GM23338 (cell line): Measurements from ENCODE around the gene TOX2. TPM values are rescaled to one million over a fixed set of nuclear protein-coding genes. Genes with fewer than 3 reads are reported as not detected.

Experiments
- ATAC-seq: fragments of 200-7000 bp; cut with Tn5 transposase; 3 replicates; pipeline ENCODE4 v1.9.1; 2020
- DNase-seq: peaks from one replicate; pipeline ENCODE4 v3.0.0-alpha.2; 2015; ENCODE audit warnings: low spot score
- H2AFZ ChIP-seq: fragments of 200-600 bp; sonication (generic); 2 replicates; pipeline ENCODE4 v1.8.0; 2016; ENCODE audit warnings: antibody characterized with exemption, mild to moderate bottlenecking, moderate library complexity
- H3F3A ChIP-seq: fragments of 200-600 bp; sonication (generic); replicated peaks from 2 replicates; pipeline ENCODE4 v1.8.0; 2017; ENCODE audit warnings: antibody characterized with exemption, mixed run types, low read depth
- H3K27ac ChIP-seq: fragments of 200-600 bp; sonication (generic); 2 replicates; pipeline ENCODE4 v1.6.1; 2016; ENCODE audit warnings: low read depth
- H3K27me3 ChIP-seq: fragments of 200-600 bp; sonication (generic); 2 replicates; pipeline ENCODE4 v1.8.0; 2016; ENCODE audit warnings: mild to moderate bottlenecking, mixed run types, moderate library complexity; ENCODE audit not compliant: insufficient read depth
- H3K36me3 ChIP-seq: fragments of 200-600 bp; sonication (generic); 2 replicates; pipeline ENCODE4 v1.8.0; 2016; ENCODE audit warnings: mild to moderate bottlenecking; ENCODE audit not compliant: insufficient read depth
- H3K4me1 ChIP-seq: fragments of 200-600 bp; sonication (generic); 2 replicates; pipeline ENCODE4 v1.8.0; 2016; ENCODE audit warnings: mild to moderate bottlenecking, moderate library complexity; ENCODE audit not compliant: insufficient read depth
- H3K4me2 ChIP-seq: fragments of 200-600 bp; sonication (generic); 2 replicates; pipeline ENCODE4 v1.7.1; 2017; ENCODE audit warnings: mixed run types
- H3K4me3 ChIP-seq: fragments of 200-600 bp; sonication (generic); 2 replicates; pipeline ENCODE4 v1.6.1; 2016; ENCODE audit warnings: mixed run types
- H3K79me2 ChIP-seq: fragments of 200-600 bp; sonication (generic); replicated peaks from 2 replicates; pipeline ENCODE4 v1.8.0; 2017; ENCODE audit warnings: mild to moderate bottlenecking; ENCODE audit not compliant: insufficient read depth
- H3K9me2 ChIP-seq: fragments of 200-600 bp; sonication (generic); 2 replicates; pipeline ENCODE4 v1.8.0; 2017; ENCODE audit not compliant: insufficient read depth
- H4K20me1 ChIP-seq: fragments of 200-600 bp; sonication (generic); replicated peaks from 2 replicates; pipeline ENCODE4 v1.8.0; 2017; ENCODE audit warnings: mild to moderate bottlenecking; ENCODE audit not compliant: insufficient read depth
- H3K27ac Mint-ChIP-seq: 2 replicates; pipeline ENCODE4 v1.8.0; 2020; ENCODE audit warnings: inconsistent platforms, mild to moderate bottlenecking, moderate library complexity, mixed read lengths
- H3K27me3 Mint-ChIP-seq: 3 replicates; pipeline ENCODE4 v1.8.0; 2022; ENCODE audit warnings: low read depth, mild to moderate bottlenecking, moderate library complexity, mixed read lengths, inconsistent platforms; ENCODE audit not compliant: insufficient read depth, poor library complexity
- H3K36me3 Mint-ChIP-seq: 3 replicates; pipeline ENCODE4 v1.8.0; 2021; ENCODE audit warnings: low read depth, mild to moderate bottlenecking, inconsistent platforms, moderate library complexity, mixed read lengths
- H3K4me1 Mint-ChIP-seq: 3 replicates; pipeline ENCODE4 v1.8.0; 2020; ENCODE audit warnings: mild to moderate bottlenecking, inconsistent platforms, mixed read lengths
- H3K4me3 Mint-ChIP-seq: 3 replicates; pipeline ENCODE4 v1.8.0; 2021; ENCODE audit warnings: moderate library complexity, mild to moderate bottlenecking, inconsistent platforms, mixed read lengths
- H3K9me3 Mint-ChIP-seq: 3 replicates; pipeline ENCODE4 v1.8.0; 2020; ENCODE audit warnings: moderate library complexity, mild to moderate bottlenecking, inconsistent platforms, mixed read lengths
- CREB1 ChIP-seq: fragments of 250-450 bp; sonication (Bioruptor Pico); IDR thresholded peaks from 2 replicates; pipeline ENCODE4 v1.5.0; 2020; ENCODE audit warnings: low read depth, mild to moderate bottlenecking, moderate library complexity
- EZH2 ChIP-seq: fragments of 200-600 bp; sonication (generic); IDR thresholded peaks from one replicate; pipeline ENCODE4 v1.8.0; 2017; ENCODE audit warnings: antibody characterized with exemption, mild to moderate bottlenecking, low read depth; ENCODE audit not compliant: unreplicated experiment
- EZH2phosphoT487 ChIP-seq: fragments of 200-600 bp; sonication (generic); IDR thresholded peaks from one replicate; pipeline ENCODE4 v1.8.1; 2018; ENCODE audit warnings: antibody characterized with exemption; ENCODE audit not compliant: unreplicated experiment
- NANOG ChIP-seq: IDR thresholded peaks from 2 replicates; pipeline ENCODE4 v1.6.1; 2016; ENCODE audit warnings: antibody characterized with exemption, borderline replicate concordance
- STAT1 ChIP-seq: IDR thresholded peaks from one replicate; pipeline ENCODE4 v1.6.1; 2016; ENCODE audit warnings: antibody characterized with exemption; ENCODE audit not compliant: unreplicated experiment
- ZNF114 ChIP-seq: fragments of 250-450 bp; sonication (Bioruptor Pico); IDR thresholded peaks from 2 replicates; pipeline ENCODE4 v1.5.0; 2020; ENCODE audit warnings: mild to moderate bottlenecking, moderate library complexity
- ZNF331 ChIP-seq: fragments of 250-450 bp; sonication (Bioruptor Pico); IDR thresholded peaks from 2 replicates; pipeline ENCODE4 v1.5.0; 2020; ENCODE audit warnings: low read depth, mild to moderate bottlenecking, moderate library complexity
- polyA plus RNA-seq: library from polyadenylated mRNA; unstranded; fragments of >200 nt; fragmentation: Nextera tagmentation; extraction: Ambion mirVana; gene quantifications from 2 replicates; pipeline ENCODE4 v1.2.1, GENCODE V29; 2016
- total RNA-seq: library from RNA; depleted of rRNA; stranded (reverse); fragments of >200 nt; shearing (Covaris generic); gene quantifications from 2 replicates; pipeline ENCODE4 v1.2.3, GENCODE V29; 2014
- TF ChIP-seq, protein P1 (sequence below): IDR thresholded peaks from 2 replicates; pipeline ENCODE4 v1.6.1; 2016; ENCODE audit warnings: antibody characterized with exemption
- TF ChIP-seq, protein P2 (sequence below), 2 experiments: fragments of 200-600 bp in 1 of 2; sonication (generic) in 1 of 2; conservative IDR thresholded peaks; 2 replicates each; pipeline versions ENCODE4 v1.5.1 to v1.6.1; 2016 to 2017; ENCODE audit warnings: antibody characterized with exemption in 2 of 2, low read depth in 2 of 2, mild to moderate bottlenecking in 2 of 2, moderate library complexity in 1 of 2
- TF ChIP-seq, protein P3 (sequence below): IDR thresholded peaks from one replicate; pipeline ENCODE4 v1.6.1; 2018; ENCODE audit warnings: antibody characterized with exemption; ENCODE audit not compliant: unreplicated experiment
- TF ChIP-seq, protein P4 (sequence below): fragments of 250-450 bp; sonication (Bioruptor Pico); IDR thresholded peaks from 2 replicates; pipeline ENCODE4 v1.5.0; 2020; ENCODE audit warnings: mild to moderate bottlenecking, moderate library complexity

The TOX2 gene
- total and polyA plus RNA-seq, 2 experiments from 2014 or later = 1.4 to 1.5 TPM

DNA sequence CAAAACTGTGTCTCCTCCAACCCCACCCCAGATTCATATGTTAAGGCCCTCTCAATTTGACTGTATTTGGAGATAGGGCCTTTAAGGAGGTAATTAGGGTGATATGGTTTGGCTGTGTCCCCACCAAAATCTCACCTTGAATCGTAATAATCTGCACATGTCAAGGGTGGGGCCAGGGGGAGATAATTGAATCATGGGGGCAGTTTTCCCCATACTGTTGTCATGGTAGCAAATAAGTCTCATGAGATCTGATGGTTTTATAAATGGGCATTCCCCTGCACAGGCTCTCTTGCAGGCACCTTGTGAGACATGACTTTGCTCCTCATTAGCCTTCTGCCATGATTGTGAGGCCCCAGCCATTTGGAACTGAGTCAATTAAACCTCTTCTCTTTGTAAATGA lies 46.6 kb upstream of the TOX2 start (continued):
- TF ChIP-seq EZH2phosphoT487 (no peak), STAT1 (no peak), NANOG (no peak), ZNF114 (CRISPR knock-in tag) (no peak), ZNF331 (CRISPR knock-in tag) (no peak)
- TF ChIP-seq, protein P1, sequence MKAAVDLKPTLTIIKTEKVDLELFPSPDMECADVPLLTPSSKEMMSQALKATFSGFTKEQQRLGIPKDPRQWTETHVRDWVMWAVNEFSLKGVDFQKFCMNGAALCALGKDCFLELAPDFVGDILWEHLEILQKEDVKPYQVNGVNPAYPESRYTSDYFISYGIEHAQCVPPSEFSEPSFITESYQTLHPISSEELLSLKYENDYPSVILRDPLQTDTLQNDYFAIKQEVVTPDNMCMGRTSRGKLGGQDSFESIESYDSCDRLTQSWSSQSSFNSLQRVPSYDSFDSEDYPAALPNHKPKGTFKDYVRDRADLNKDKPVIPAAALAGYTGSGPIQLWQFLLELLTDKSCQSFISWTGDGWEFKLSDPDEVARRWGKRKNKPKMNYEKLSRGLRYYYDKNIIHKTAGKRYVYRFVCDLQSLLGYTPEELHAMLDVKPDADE = no peak
- TF ChIP-seq, protein P2, sequence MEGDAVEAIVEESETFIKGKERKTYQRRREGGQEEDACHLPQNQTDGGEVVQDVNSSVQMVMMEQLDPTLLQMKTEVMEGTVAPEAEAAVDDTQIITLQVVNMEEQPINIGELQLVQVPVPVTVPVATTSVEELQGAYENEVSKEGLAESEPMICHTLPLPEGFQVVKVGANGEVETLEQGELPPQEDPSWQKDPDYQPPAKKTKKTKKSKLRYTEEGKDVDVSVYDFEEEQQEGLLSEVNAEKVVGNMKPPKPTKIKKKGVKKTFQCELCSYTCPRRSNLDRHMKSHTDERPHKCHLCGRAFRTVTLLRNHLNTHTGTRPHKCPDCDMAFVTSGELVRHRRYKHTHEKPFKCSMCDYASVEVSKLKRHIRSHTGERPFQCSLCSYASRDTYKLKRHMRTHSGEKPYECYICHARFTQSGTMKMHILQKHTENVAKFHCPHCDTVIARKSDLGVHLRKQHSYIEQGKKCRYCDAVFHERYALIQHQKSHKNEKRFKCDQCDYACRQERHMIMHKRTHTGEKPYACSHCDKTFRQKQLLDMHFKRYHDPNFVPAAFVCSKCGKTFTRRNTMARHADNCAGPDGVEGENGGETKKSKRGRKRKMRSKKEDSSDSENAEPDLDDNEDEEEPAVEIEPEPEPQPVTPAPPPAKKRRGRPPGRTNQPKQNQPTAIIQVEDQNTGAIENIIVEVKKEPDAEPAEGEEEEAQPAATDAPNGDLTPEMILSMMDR (conservative IDR thresholded peaks at IDR 0.05; ENCODE audit: low read depth in 2 of 2) = no peak
- TF ChIP-seq, protein P3, sequence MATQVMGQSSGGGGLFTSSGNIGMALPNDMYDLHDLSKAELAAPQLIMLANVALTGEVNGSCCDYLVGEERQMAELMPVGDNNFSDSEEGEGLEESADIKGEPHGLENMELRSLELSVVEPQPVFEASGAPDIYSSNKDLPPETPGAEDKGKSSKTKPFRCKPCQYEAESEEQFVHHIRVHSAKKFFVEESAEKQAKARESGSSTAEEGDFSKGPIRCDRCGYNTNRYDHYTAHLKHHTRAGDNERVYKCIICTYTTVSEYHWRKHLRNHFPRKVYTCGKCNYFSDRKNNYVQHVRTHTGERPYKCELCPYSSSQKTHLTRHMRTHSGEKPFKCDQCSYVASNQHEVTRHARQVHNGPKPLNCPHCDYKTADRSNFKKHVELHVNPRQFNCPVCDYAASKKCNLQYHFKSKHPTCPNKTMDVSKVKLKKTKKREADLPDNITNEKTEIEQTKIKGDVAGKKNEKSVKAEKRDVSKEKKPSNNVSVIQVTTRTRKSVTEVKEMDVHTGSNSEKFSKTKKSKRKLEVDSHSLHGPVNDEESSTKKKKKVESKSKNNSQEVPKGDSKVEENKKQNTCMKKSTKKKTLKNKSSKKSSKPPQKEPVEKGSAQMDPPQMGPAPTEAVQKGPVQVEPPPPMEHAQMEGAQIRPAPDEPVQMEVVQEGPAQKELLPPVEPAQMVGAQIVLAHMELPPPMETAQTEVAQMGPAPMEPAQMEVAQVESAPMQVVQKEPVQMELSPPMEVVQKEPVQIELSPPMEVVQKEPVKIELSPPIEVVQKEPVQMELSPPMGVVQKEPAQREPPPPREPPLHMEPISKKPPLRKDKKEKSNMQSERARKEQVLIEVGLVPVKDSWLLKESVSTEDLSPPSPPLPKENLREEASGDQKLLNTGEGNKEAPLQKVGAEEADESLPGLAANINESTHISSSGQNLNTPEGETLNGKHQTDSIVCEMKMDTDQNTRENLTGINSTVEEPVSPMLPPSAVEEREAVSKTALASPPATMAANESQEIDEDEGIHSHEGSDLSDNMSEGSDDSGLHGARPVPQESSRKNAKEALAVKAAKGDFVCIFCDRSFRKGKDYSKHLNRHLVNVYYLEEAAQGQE = no peak

DNA sequence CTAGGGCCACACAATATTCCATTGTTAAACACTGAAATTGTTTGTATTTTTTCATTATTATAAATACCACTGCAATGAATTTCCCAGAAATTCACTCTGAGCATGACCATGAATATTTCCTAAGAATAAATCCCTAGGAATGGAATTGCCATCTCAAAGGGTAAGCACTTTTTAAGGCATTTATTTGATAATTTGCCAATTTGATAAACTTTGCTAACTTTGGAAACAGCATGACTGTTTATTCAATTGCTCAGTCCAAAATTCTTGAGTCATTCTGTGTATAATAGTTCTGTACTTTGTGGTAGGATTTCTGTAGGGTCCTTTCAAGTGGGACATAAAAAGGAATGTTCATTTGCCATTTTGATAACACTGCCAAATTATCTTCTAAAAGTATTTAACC lies 44.2 kb upstream of the TOX2 start:
- H3K4me2 ChIP-seq = no peak overlapping the region
- no peaks in the 10 kb centered on the region for H3K27me3 Mint-ChIP-seq
- TF ChIP-seq, protein P1 = no peak
- TF ChIP-seq, protein P4, sequence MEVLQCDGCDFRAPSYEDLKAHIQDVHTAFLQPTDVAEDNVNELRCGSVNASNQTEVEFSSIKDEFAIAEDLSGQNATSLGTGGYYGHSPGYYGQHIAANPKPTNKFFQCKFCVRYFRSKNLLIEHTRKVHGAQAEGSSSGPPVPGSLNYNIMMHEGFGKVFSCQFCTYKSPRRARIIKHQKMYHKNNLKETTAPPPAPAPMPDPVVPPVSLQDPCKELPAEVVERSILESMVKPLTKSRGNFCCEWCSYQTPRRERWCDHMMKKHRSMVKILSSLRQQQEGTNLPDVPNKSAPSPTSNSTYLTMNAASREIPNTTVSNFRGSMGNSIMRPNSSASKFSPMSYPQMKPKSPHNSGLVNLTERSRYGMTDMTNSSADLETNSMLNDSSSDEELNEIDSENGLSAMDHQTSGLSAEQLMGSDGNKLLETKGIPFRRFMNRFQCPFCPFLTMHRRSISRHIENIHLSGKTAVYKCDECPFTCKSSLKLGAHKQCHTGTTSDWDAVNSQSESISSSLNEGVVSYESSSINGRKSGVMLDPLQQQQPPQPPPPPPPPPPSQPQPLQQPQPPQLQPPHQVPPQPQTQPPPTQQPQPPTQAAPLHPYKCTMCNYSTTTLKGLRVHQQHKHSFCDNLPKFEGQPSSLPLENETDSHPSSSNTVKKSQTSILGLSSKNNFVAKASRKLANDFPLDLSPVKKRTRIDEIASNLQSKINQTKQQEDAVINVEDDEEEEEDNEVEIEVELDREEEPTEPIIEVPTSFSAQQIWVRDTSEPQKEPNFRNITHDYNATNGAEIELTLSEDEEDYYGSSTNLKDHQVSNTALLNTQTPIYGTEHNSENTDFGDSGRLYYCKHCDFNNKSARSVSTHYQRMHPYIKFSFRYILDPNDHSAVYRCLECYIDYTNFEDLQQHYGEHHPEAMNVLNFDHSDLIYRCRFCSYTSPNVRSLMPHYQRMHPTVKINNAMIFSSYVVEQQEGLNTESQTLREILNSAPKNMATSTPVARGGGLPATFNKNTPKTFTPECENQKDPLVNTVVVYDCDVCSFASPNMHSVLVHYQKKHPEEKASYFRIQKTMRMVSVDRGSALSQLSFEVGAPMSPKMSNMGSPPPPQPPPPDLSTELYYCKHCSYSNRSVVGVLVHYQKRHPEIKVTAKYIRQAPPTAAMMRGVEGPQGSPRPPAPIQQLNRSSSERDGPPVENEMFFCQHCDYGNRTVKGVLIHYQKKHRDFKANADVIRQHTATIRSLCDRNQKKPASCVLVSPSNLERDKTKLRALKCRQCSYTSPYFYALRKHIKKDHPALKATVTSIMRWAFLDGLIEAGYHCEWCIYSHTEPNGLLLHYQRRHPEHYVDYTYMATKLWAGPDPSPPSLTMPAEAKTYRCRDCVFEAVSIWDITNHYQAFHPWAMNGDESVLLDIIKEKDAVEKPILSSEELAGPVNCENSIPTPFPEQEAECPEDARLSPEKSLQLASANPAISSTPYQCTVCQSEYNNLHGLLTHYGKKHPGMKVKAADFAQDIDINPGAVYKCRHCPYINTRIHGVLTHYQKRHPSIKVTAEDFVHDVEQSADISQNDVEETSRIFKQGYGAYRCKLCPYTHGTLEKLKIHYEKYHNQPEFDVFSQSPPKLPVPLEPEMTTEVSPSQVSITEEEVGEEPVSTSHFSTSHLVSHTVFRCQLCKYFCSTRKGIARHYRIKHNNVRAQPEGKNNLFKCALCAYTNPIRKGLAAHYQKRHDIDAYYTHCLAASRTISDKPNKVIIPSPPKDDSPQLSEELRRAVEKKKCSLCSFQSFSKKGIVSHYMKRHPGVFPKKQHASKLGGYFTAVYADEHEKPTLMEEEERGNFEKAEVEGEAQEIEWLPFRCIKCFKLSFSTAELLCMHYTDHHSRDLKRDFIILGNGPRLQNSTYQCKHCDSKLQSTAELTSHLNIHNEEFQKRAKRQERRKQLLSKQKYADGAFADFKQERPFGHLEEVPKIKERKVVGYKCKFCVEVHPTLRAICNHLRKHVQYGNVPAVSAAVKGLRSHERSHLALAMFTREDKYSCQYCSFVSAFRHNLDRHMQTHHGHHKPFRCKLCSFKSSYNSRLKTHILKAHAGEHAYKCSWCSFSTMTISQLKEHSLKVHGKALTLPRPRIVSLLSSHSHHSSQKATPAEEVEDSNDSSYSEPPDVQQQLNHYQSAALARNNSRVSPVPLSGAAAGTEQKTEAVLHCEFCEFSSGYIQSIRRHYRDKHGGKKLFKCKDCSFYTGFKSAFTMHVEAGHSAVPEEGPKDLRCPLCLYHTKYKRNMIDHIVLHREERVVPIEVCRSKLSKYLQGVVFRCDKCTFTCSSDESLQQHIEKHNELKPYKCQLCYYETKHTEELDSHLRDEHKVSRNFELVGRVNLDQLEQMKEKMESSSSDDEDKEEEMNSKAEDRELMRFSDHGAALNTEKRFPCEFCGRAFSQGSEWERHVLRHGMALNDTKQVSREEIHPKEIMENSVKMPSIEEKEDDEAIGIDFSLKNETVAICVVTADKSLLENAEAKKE = no peak
- TF ChIP-seq EZH2 (no peak), CREB1 (no peak)

More for the DNA sequence above, 44.2 kb upstream of the TOX2 start:
- Mint-ChIP-seq H3K4me1 (no peaks in the 10 kb centered on the region), H3K27ac (no peak overlapping the region), H3K36me3 (no peaks in the 10 kb centered on the region; the same call in 2 of the 3 replicates), H3K9me3 (no peaks in the 10 kb centered on the region; the same call in 1 of the 3 replicates), H3K4me3 (no peak overlapping the region)
- DNase-seq (no peak), ATAC-seq (no peak)
- no peaks in the 10 kb centered on the region for H3K4me1 ChIP-seq
- H4K20me1 ChIP-seq = no peaks in the 10 kb centered on the region
- no peaks in the 10 kb centered on the region for H3K9me2 ChIP-seq
- no peaks in the 10 kb centered on the region for H3F3A ChIP-seq
- no peak overlapping the region for H3K4me3 ChIP-seq
- H3K36me3 ChIP-seq = no peaks in the 10 kb centered on the region
- H3K27me3 ChIP-seq = no peaks in the 10 kb centered on the region
- H3K27ac ChIP-seq = no peak overlapping the region
- H3K79me2 ChIP-seq = no peaks in the 10 kb centered on the region
- H2AFZ ChIP-seq = no peak overlapping the region
